Prostate gland (tissue), 2 donors: Measurements from ENCODE around the gene RBM5. TPM values are rescaled to one million over a fixed set of nuclear protein-coding genes. Genes with fewer than 3 reads are reported as not detected.

Source experiments
- DNase-seq: peaks from one replicate; pipeline ENCODE4 v3.0.0-alpha.2; 2019; ENCODE audit warnings: low spot score
- H3K27ac ChIP-seq, 2 donors: fragments of 200-600 bp; sonication (generic); 2 replicates each; pipeline ENCODE4 v1.5.1; 2017 to 2019
- H3K27me3 ChIP-seq: fragments of 200-600 bp; sonication (generic); replicated peaks from 2 replicates; pipeline ENCODE4 v1.5.1; 2019; ENCODE audit not compliant: insufficient read depth
- H3K36me3 ChIP-seq, 2 donors: fragments of 200-600 bp; sonication (generic); 1 replicate in 1 of 2; 2 replicates in 1 of 2; pipeline versions ENCODE4 v1.5.1 to v1.8.1; 2017 to 2019
- H3K4me1 ChIP-seq: fragments of 200-600 bp; sonication (generic); replicated peaks from 2 replicates; pipeline ENCODE4 v1.5.1; 2019
- H3K4me3 ChIP-seq, 2 donors: fragments of 200-600 bp; sonication (generic); 2 replicates each; pipeline ENCODE4 v1.5.1; 2017 to 2019
- H3K9me3 ChIP-seq: fragments of 200-600 bp; sonication (generic); 2 replicates; pipeline ENCODE4 v1.5.1; 2017
- POLR2A ChIP-seq: fragments of 450-650 bp; IDR thresholded peaks from one replicate; pipeline ENCODE4 v1.6.1; 2016; ENCODE audit warnings: antibody characterized with exemption, mild to moderate bottlenecking
- POLR2AphosphoS5 ChIP-seq: sonication (generic); formaldehyde crosslinking; IDR thresholded peaks from one replicate; pipeline ENCODE4 v1.6.1; 2017; ENCODE audit warnings: antibody characterized with exemption
- WGBS: methylation state at CpG from one replicate; pipeline ENCODE4 v1.1.5; 2018; 5-methylcytosine and 5-hydroxymethylcytosine counted together
- intact Hi-C: fragments of 100-400 bp; cut with DNase I; formaldehyde crosslinking; loops from one replicate; pipeline ENCODE4 v1.14.2; 2022
- total RNA-seq, 2 donors: library from RNA; depleted of rRNA; stranded (reverse); fragments of >200 nt; gene quantifications; one replicate each; pipeline ENCODE4 v1.1.0, GENCODE V29; 2016
- TF ChIP-seq, protein P1 (sequence below), 4 experiments: fragments of 200-600 bp in 2 of 4; fragments of 450-650 bp in 2 of 4; sonication (generic) in 2 of 4; IDR thresholded peaks; 1 replicate in 3 of 4; 2 replicates in 1 of 4; pipeline ENCODE4 v1.5.1; 2016 to 2019; ENCODE audit warnings: antibody characterized with exemption in 4 of 4, mild to moderate bottlenecking in 2 of 4, moderate library complexity in 2 of 4

RBM5 gene
- total RNA-seq, 2 donors from 2014 or later = 135 to 260 TPM

- H3K27me3 ChIP-seq = no peaks in the 10 kb centered on the region
- no peaks in the 10 kb centered on the region for H3K36me3 ChIP-seq
- H3K4me1 ChIP-seq = peaks cover 22% of the 10 kb centered on the region
- WGBS = under 1% methylated on average over 59 of the region's 98 CpGs
- intact Hi-C loops = no loop called here
- H3K4me3 ChIP-seq = peak within 1 kb of the TSS; percentile 53 to 66
- peak; percentile 72 for DNase-seq
- H3K9me3 ChIP-seq = no peaks in the 10 kb centered on the region
- peak within 1 kb of the TSS; percentile 83 for H3K27ac ChIP-seq
- TF ChIP-seq POLR2AphosphoS5 (peak; percentile 60), POLR2A (peak; percentile 93)
- TF ChIP-seq, protein P1, sequence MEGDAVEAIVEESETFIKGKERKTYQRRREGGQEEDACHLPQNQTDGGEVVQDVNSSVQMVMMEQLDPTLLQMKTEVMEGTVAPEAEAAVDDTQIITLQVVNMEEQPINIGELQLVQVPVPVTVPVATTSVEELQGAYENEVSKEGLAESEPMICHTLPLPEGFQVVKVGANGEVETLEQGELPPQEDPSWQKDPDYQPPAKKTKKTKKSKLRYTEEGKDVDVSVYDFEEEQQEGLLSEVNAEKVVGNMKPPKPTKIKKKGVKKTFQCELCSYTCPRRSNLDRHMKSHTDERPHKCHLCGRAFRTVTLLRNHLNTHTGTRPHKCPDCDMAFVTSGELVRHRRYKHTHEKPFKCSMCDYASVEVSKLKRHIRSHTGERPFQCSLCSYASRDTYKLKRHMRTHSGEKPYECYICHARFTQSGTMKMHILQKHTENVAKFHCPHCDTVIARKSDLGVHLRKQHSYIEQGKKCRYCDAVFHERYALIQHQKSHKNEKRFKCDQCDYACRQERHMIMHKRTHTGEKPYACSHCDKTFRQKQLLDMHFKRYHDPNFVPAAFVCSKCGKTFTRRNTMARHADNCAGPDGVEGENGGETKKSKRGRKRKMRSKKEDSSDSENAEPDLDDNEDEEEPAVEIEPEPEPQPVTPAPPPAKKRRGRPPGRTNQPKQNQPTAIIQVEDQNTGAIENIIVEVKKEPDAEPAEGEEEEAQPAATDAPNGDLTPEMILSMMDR (IDR thresholded peaks at IDR 0.05) = peak in 1 of 4 experiments; percentile 55
These were observed 66.2 kb downstream of the RBM5 start, which contains the start of gene SEMA3F for GRCh38 chr3:50154840-50155490. Gene SEMA3F (plus strand): TSS chr3:50155324. CDS start chr3:50159623, 4,299 bp downstream.

GRCh38 chr3:50155491-50155878 is 66.8 kb downstream of the RBM5 start:
- H3K27ac ChIP-seq = peak overlapping the region; percentile 83
- 4% methylated on average over 28 of the region's 37 CpGs for WGBS
- intact Hi-C loops = no loop called here
- no peaks in the 10 kb centered on the region for H3K27me3 ChIP-seq
- no peaks in the 10 kb centered on the region for H3K36me3 ChIP-seq
- no peak for DNase-seq
- peaks cover 24% of the 10 kb centered on the region for H3K4me1 ChIP-seq
- no peaks in the 10 kb centered on the region for H3K9me3 ChIP-seq
- H3K4me3 ChIP-seq = peak overlapping the region; percentile 53 to 66
- TF ChIP-seq POLR2A (no peak), POLR2AphosphoS5 (no peak)
- TF ChIP-seq, protein P1 (IDR thresholded peaks at IDR 0.05) = no peak

DNA sequence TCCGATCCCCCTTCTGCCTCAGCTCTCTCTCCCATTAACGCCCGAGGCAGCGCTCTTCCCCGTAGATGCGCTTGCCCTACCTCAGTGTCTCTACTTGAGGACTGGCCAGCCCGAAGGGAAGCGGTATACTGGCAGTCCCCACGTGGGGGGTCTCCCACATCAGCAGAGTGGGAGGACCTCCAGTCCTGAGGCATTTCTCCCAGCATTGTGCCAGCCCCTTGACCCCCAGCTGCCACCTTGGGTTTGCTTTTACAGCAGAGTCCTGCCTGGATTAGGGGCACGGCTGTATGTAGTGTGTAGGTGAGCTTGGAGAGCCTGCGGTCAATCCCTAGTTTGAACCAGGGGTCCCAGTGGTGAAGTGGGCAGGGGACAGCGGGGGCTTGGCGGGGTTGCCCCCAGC is 67.2 kb downstream of the RBM5 start:
- intact Hi-C loops = no loop called here
- Histone ChIP-seq H3K27ac (peak overlapping the region; percentile 83), H3K36me3 (no peaks in the 10 kb centered on the region), H3K4me3 (peak overlapping the region; percentile 53 to 66), H3K27me3 (no peaks in the 10 kb centered on the region), H3K9me3 (no peaks in the 10 kb centered on the region), H3K4me1 (peaks cover 28% of the 10 kb centered on the region)
- no peak for DNase-seq
- TF ChIP-seq POLR2AphosphoS5 (no peak), POLR2A (no peak)
- TF ChIP-seq, protein P1 (IDR thresholded peaks at IDR 0.05) = no peak
- 14% methylated on average over 13 of the region's 13 CpGs for WGBS

DNA sequence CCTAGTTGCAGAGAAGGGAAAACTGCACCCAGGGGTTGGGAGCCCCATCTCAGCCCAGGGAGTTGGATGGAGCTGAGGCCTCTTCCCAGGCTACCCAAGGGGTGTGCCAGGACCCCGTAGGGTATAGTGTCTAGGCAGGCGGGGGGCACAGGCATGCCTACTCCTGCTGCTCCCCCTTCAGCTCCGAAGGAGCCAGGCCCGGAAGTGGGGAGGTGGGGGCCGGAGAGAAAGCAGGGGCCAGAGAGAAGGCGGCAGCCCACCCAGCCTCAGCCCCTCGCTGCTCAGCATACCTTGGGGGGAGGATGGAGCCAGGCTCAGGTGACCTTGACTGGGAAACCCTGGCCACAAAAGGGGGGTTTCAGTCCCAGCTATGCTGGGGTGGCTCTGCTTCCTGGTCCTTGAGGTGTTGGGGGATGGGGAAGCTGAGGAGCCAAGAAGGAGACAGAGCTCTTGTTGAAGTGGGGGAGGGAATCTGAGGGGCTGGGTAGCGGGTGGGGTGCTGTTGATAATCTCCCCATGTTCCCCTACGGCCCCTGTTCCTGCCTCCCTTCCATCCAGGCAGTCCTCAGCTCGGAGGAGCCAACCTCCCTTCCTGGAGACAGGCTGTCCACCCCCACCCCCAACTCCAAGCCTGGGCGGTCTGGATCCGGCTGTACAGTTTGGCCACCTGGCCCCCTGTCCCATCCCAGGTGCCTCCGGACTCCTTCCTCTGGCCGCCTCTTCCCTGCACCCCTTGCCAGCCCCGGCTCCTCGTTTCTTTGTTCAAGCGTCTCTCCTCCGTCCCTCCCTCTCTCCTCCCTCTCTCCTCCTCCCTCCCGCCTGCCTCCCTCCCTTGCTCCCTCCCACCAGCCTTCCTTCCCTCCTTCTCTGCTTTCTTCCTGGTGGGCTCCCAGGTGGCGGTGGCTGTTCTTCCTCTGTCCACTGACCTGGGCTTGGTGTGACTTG is 68.1 kb downstream of the RBM5 start:
- Histone ChIP-seq H3K27me3 (no peaks in the 10 kb centered on the region), H3K4me3 (peak overlapping the region; percentile 53 to 66), H3K9me3 (no peaks in the 10 kb centered on the region), H3K27ac (peak overlapping the region; percentile 83), H3K36me3 (no peaks in the 10 kb centered on the region), H3K4me1 (peaks cover 33% of the 10 kb centered on the region)
- TF ChIP-seq, protein P1 (IDR thresholded peaks at IDR 0.05) = no peak
- TF ChIP-seq POLR2A (peak; percentile 79), POLR2AphosphoS5 (no peak)
- DNase-seq = peak; percentile 73
- intact Hi-C loops = no loop called here
- WGBS = 19% methylated on average over 19 of the region's 20 CpGs
